ENCODE measurements around the gene AP5B1.
A peak's percentile ranks its signal among the peaks of the same experiment; 100 is the strongest.
"Not testable (repeated sequence)": the region's sequence is repeated elsewhere in the genome, so short reads cannot be mapped to it uniquely, and the experiment has no call there.

The AP5B1 gene

DNA sequence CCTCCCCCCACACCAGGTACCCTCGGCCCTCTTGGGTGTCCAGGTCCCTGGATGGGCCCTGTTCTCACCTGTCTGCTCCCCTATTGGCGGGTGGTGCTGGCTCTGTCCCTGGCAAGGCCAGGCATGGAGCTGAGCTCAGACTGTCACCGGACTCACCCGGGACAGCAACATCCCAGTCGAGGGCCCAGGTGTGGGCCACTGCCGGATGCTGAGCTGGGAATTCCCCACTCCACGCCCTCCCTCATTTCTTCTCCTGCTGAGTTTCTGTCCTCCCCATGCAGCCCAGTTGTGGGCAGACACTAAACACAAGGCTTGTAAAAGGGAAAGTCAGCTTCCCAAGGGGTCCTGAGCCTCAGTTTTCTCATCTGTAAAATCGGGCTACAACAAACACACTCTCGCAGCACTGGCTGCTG lies 2.0 kb upstream of the AP5B1 start:
- DNase-seq: no peak

DNA sequence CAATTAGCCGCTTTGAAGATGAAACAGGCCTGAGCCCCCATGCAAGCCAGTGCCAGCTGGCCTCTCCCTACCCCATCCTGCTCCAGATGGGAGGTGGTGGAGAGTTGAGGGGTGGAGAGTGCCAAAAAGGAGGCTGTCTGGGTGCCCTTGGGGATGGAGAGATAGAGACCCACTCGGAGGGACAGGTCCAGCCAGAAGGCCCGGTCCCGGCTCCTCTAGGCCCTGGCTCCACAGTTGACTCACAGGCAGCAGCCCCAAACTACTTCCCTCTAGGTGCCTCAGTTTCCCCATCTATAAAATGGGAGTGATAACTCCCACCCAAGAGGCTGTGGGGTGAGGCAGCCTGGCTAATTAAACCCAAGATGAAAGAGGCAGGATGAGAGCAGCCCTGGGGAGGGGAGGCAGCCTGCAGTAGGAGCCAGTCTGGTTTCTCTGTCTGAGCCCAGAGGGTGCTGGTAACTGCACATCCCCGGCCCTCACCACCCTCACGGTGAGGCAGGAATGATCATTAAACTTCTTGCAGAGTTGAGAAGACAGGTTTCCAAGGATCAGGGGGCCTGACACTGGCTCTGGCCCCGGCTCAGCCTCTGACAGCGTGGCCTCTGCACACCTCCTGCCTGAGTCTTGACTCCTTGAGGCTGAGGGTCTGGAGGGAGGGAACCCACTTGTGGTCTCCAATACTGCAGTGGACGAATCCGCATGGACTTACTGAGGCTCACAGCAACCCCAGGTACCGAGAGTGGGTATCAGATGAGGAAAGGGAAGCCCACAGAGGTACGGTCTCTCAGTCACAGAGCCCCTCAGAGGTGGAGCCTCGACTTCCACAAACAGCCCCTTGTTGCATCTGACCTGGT lies 1.4 kb upstream of the AP5B1 start:
- no peak for DNase-seq

DNA sequence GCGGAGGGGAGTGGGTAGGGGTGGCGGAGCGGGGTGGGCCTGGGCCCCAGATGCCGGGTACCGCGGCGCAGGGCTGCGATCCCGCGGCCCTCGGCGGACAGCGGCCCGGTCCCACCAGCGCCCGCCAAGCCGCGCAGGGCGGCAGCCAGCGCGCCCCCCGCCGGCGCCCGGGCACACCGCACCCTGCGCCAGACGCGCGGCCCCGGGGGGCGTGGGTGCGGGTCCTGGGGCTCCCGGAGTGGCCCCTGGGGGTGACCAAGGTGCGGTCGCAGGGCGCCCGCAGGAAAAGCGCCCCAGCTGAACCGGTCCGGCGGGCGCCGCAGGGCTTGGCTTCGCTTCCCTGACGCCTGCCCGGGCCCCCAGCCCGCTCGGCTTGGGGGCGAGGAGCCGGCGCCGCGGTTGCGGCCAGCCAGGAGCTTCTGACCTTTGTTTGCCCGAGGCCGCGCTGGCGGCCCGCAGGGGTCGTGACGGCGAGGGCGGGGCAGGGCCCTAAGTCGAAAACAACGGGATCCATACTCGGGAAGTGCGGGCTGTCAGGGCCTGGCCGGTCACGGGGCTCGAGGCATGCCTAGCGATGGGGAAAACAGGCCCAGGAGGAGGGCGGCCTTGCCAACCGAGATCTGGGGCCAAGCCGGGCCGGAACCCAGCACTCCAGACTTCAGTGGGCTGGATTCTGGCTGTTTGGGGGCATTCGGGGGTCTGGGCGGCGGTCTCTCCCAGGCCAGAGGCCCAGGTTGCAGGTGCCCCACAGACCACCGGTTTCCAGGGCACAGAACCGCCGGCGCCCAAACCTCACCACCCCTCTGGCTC lies 581 bp upstream of the AP5B1 start:
- DNase-seq: no peak

DNA sequence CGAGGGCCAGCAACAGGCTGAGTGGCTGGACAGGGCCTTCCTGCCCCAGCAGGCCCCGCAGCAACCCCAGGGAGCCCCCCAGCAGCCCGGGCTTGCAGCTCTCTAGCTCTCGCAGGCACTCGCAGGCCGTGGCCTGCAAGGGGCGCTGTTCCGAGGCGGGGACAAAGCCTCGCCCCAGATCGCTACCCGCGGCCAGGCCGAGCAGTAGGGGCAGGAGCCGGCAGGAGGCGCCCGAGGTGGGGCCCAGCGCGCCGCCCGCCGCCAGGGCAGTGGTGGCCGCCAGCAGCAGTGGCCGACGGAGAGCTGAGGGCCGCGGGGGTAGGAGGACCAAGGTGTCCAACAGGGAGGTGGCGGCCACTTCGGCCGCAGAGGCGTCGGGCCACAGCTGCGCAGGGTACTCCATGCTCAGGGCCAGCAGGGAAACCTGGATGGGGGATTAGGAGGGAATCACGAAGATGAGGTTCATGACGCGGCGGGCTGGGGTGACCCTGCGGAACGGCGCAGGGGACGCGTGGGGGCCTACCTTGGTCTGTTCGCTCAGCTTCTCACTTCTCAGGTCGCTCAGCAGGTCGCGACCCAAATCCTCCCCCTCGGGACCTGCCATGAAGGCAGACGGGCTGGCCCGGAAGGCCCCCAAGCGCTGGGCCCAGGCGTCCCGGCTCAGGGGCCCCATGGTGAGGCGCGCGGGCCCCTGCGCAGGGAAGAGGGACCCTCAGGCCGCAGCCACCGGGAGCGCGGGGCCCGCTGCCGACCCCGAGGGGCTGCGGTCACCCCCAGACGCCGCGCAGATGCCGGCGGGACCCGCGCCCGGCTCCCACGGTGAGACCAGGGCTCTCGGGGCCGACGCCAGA lies 632 bp downstream of the AP5B1 start:
- peak; percentile 72 for DNase-seq

DNA sequence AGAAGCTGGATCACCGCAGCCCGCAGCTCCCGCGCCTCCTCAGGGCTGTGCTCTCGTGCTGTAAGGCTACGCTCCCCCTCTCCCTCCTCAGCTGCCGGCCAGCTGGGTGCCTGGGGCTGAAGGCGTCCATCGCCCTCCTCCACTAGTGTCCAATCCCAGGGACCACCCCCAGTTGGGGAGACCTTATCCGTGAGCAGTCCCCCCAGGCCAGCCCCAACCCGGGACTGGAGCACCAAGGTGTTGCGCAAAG lies 1.2 kb downstream of the AP5B1 start:
- DNase-seq: no peak

DNA sequence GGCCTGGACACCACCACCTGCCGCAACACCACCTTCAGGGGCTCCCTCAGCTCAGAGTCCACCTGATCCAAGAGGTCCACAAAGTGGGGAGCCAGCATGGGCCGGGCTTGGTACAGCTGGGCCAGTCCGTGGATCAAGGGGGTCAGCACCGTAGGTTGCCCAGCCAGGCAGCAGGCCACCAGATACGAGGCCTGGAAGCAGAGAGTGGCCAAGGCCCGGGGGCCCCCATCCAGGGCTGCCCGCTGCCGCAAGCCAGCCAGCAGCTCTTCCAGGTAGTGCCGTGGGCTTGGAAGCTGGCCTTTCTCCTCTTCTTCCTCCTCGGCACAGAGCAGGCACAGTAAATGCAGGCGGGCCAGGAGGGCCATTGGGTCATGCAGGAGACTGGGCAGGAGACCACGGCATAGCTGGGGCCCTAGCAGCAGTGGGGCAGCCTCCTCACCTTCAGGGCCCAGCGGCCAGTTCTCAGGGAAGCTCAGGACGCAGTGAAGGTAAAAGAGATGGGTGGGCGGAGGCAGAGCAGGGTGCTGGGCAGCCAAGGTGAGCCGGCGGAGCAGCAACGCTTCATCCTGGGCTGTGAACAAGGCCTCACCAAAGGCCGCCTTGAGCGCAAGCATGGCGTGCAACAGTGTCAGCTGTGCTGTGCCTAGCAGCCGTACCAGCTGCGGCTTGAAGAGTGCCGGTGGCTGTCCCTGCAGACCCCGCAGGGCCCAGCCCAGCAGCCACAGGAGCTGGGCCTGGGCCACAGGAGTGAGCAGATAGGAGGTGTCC lies 1.7 kb downstream of the AP5B1 start:
- DNase-seq: no peak

DNA sequence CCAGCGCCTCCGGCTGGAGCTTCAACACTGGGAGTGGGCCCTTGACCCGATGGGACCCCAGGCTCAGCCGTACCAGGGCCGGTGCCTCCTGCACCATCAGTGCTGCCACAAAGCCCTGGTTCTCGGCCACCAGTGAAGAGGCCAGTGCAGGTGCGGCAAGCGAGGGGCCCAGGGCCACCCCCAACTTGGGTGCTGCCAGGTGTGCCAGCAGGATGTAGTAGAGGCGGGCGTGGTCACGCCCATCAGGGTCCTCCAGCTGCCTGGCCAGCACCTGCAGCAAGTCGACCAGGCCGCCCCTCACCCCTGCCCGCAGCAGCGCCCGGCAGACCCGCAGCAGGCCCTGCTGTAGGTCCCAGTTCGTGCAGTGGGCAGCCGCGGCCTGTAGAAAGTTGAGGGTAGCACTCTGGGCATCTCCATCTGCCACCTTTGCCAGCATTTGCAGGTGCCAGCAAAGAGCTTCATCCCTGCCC lies 2.3 kb downstream of the AP5B1 start:
- no peak for DNase-seq

DNA sequence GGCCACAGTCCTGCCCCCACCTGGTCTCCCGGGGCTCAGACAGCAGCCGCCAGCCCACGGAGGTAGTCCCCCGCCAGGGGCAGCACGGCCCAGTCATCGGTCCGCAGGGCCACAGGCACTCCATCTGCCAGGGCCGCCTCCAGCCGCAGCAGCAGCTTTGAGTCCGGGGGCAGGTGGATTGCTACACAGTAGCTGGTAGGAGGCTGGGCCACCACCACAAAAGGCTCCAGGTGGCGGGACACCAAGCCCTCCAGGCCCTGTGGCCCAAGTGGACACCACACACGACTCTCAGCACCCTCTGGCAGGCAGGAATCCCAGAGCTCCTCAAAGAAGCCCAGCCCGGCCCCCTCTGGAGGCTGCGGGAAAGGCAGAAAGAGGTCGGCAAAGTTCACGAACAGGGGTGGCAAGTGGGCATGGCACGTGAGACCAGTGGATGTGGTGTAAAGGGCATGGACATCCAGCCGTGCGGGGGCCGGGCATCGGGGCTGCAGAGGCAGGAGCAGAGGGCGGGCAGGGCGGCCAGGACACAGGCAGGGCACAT lies 2.9 kb downstream of the AP5B1 start:
- no peak for DNase-seq

DNA sequence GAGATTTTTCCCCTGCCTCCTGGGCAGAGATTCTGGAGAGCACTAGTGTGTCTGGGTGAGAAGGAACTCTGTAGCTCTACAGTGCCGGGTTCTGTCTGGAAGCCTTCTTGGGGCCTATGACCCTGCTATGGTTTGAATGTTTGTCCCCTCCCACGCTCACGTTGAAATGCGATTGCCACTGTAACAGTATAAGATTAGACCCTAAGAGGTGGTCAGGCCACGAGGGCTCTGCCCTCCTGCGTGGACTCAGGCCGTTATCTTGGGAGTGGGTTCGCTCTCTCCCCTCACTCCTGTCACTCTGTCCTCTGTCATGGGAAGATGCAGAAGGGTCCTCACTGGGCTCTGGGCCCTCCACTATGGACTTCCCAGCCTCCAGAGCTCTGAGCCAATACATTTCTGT lies 3.5 kb downstream of the AP5B1 start:
- DNase-seq: no peak

DNA sequence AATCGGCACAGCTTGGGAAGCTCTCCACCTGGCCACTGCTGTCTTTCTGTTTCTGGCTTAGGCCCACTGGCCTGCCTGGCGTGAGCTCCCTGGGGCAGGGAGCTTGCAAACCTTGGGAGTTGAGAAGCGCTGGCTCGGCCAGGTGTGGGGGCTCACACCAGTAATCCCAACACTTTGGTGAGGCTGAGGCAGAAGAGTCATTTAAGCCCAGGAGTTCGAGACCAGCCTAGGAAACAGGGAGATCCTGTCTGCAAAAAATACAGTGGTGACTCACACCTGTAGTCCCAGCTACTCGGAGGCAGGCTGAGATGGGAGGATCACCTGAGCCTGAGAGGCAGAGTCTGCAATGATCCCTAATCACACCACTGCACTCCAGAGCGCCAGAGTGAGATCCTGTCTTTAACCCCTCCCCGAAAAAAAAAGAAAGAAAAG lies 4.0 kb downstream of the AP5B1 start:
- DNase-seq: no peak

DNA sequence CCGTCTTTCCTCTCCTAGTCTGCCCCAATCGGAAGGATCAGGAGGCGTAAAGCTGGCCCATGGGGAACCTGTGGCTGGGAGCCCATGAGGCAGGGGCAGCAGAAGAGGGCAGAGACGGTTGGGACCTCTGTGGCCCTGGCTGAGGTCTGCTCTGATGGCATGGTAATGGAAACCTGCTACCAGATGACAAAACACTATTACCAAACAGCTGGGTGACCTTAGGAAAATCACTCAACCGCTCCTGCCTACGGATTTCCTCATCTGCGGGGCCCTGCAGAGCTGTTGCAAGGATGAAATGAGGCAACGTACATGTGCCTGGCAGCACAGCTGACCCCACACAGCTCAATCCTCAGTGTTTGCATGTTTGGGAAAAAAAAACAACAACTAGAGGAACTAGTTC lies 4.6 kb downstream of the AP5B1 start:
- DNase-seq: no peak

DNA sequence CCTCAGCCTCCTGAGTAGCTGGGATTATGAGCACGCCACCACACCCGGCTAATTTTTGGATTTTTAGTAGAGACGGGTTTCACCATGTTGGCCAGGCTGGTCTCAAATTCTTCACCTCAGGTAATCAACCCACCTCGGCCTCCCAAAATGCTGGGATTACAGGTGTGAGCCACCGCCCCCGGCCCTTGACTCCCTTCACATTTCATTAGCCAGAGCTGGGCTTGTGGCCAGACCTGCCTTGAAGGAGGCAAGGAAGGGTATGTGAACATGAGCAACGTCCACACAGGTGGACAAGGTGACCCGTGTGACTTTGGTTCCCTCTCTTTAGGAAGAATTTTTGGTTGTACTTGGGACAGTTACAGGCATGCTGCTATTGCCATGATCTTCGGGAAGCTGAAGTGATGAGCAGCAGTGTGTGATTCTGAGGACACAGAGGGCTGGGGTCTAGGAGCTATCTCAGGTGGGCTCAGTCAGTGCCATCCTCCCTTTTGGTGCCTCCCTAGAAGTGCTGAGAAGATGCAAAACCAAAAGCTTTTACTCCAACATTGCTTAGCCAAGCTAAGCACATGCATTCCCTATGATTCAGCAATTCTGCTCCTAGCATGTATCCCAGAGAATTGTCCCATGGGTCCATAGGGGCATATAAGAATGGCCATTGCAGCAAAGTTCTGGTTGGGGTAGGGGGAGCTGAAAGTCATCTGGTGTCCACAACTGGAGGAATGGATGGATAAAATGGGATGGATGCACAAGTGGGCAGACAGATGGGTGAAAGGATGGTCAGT lies 6.1 kb downstream of the AP5B1 start:
- no peak for DNase-seq

DNA sequence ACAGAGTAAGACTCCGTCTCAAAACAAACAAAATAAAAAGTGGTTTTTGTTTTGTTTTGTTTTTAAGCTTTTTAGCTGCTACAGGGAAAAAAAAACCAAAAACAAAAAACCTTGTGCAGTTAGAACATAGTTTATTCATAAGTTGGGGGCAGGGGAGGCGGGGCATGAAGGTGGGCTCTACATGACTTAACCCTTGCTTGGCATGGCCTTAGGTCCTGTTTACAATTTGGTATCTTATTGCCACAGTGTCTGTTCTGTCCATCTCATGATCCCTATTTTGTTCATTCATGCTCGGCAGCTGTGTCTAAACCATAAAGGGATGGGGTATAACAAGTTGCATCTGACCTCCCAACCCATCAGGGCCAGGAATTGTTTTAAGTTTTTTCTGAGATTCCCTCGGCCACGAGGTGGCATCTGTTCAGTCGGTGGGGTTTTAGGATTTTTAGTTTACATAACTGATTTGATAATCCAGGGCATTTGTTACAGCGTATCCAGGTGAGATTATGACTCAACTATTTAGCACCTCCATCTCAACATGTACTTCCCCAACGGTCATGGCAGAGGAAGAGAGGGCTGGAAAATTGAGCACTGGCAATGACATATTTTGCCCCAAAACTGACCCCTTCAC lies 6.9 kb downstream of the AP5B1 start:
- no peak for DNase-seq

DNA sequence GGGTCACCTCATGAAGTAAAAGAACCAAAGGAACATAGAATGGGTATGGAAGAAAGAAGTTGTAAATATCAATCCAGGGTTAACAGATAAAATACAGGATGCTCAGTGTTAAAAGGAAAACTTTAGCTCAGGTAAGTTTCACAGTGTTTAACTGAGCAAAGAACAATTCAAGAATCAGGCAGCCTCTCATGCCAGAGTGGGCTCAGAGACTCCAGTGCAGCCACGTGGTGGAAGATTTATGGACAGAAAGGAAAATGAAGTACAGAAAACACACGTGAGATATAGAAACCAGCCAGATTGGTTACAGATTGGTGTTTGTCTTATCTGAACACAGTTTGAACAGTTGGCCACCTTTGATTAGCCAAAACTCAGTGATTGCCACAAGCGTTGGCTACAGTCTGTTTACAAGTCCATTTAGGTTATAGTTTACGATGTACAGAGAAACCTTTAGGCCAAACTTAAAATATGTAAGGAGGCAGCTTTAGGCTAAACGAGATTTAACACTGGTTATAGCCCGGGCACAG lies 9.1 kb downstream of the AP5B1 start:
- DNase-seq: no peak

DNA sequence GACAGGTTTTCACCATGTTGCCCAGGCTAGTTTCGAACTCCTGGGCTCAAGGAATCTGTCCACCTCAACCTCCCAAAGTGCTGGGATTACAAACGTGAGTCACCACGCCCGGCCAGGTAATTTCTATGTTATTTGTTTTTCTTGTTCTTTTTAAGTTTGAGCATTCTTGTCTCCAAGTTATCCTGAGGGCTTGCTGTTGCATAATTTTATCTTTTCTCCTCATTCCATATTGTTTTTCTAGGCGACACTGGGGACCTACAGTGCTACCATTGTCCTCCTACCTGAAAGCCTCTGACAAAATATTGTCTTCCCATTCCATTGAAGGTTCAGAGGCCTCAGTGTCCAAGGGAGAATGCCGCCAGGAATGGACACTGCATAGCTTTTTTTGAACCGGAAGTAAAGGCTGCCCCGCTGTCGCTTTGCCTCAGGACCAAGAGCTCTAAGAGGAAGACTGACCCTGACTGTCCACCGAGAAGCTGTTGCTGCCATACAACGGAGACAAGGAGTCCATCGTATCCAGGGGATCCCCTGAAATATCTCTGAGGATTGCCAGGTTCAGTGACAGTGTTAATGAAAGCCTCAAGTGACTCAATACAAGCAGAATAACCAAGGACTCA lies 9.7 kb downstream of the AP5B1 start:
- DNase-seq: no peak

DNA sequence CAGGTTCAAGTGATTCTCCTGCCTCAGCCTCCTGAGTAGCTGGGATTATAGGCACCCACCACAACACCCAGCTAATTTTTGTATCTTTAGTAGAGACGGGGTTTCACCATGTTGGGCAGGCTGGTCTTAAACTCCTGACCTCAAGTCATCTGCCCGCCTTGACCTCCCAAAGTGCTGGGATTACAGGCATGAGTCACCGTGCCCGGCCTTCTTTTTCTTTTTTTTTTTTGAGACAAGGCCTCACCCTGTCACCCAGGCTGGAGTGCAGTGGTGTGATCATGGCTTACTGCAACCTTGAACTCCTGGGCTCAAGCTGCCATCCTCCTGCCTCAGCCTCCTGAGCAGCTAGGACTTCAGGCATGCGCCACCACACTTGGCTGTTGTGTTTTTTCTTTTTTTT lies 13.0 kb downstream of the AP5B1 start:
- DNase-seq: not testable (repeated sequence)

DNA sequence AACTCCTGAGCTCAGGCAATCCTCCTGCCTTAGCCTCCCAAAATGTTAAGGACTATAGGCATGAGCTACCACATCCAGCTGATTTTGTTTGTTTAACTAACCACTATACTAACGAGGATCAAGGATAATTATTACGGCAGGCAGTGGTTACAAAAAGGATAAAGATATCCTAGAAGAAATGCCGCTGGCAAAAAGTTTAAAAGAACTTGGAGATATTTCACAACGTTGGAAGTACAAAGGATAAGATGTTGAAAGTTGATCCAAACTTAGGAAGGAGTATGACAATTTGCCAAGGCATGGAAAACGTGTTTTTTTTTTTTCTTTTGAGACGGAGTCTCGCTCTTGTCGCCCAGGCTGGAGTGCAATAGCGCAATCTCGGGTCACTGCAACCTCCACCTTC lies 13.4 kb downstream of the AP5B1 start:
- no peak for DNase-seq

DNA sequence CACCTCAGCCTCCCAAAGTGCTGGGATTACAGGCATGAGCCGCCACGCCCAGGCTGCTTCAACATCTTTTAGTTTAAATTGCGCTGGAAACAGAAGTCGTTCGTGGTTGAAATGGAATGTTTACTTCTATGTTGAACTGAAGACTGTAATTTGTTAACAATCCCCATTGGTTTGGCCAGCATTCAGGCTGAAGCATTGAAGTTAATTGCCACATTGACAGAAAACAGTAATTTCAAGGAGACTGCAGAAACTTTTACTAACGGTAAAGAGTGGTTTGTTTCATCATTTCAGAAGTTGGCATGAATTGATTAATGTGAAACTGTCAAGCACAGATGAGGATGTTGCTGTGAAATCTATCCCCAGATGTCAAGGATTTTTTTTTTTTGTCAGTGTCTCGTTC lies 14.2 kb downstream of the AP5B1 start:
- no peak for DNase-seq

DNA sequence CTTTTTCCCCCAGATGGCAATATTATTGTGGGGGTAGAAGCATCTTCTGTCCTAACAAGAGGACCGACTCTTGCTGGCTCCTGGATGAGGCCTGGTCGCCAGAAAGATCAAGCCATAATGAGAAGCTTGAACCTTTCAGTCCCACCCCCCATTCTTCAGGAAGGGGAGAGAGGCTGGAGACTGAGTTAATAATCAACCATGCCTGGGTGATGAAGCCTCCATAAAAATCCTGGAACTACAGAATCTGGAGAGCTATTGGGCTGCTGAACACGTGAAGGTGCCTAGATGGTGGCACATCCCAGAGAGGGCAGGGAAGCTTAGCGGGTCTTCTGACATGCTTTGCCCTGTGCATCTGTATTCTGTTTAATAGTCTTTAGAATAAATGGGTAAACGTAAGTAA lies 16.3 kb downstream of the AP5B1 start:
- DNase-seq: no peak

DNA sequence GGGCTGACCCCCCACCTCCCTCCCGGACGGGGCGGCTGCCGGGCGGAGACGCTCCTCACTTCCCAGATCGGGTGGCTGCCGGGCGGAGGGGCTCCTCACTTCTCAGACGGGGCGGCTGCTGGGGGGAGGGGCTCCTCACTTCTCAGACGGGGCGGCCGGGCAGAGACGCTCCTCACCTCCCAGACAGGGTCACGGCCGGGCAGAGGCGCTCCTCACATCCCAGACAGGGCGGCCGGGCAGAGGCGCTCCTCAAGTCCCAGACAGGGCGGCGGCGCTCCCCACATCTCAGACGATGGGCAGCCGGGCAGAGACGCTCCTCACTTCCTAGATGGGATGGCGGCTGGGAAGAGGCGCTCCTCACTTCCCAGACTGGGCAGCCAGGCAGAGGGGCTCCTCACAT lies 18.0 kb downstream of the AP5B1 start:
- not testable (repeated sequence) for DNase-seq

Data from NCI-H774 (cell line).